Cardiac atrium fibroblast (primary cell): Measurements from ENCODE around the gene TPTE2. TPM values are rescaled to one million over a fixed set of nuclear protein-coding genes. Genes with fewer than 3 reads are reported as not detected.

ENCODE experiments used
- total RNA-seq: library from RNA; depleted of rRNA; stranded (reverse); fragments of >200 nt; gene quantifications from 2 replicates; pipeline ENCODE4 v1.2.3, GENCODE V29; 2015

TPTE2 gene
- not detected in 2 replicates for total RNA-seq

DNA sequence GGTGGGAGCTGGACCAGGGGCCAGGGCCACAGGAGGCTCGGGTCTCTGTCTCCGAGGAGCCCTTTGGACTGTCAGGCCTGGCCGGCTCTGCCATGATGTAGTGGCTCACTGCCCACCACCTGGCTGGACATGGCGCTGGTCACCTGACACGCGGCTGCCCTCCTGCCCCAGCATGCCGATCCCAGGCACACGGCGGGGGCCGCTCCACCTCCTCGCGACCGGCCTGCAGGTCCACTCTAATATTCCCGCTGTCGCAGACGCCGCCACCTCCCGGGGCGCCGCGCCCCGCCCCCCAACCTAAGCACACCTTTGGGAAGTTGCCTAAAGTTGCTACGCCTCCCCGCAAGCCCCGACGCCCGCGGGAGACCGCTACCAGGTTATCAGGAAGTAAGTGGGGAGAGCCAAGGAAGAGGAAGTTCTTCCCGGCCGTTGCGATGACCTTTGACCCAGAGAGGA, at the start of gene TPTE2:
Gene TPTE2, minus strand, starts transcription at position 406 of the 456 bp plus-strand sequence. CDS start 58,298 bp downstream, outside the sequence.

Other genes starting within 250 kb of the TPTE2 start
- gene MPHOSPH8, start 72.1 kb upstream of the TPTE2 start, total RNA-seq = 9.7 and 12.2 TPM in 2 replicates
- 28.8 and 30.0 TPM in 2 replicates for gene PSPC1, start 221.4 kb upstream of the TPTE2 start, total RNA-seq